GM12892 (cell line): ENCODE measurements around the gene SERPINE1.

Source experiments
- POLR2A ChIP-seq: IDR thresholded peaks from 2 replicates; pipeline ENCODE4 v1.6.1; 2011; ENCODE audit warnings: low read depth, low read length, control low read depth
- POLR2AphosphoS5 ChIP-seq: IDR thresholded peaks from 2 replicates; pipeline ENCODE4 v1.6.1; 2011; ENCODE audit warnings: low read depth, low read length, control low read depth
- TAF1 ChIP-seq: IDR thresholded peaks from 2 replicates; pipeline ENCODE4 v1.6.1; 2011; ENCODE audit warnings: low read depth, mild to moderate bottlenecking, control low read depth, low read length, borderline replicate concordance

GRCh38 chr7:101134399-101134980 lies 7.6 kb downstream of the SERPINE1 start:
- TF ChIP-seq TAF1 (no peak), POLR2A (no peak), POLR2AphosphoS5 (no peak)
